GM20000 (cell line): ENCODE measurements around the gene NME7.

Experiments
- DNase-seq: peaks from one replicate; pipeline ENCODE4 v3.0.0; 2012; ENCODE audit warnings: low spot score
- CTCF ChIP-seq: IDR thresholded peaks from 2 replicates; pipeline ENCODE4 v1.5.1; 2012; ENCODE audit warnings: mild to moderate bottlenecking, control low read depth; ENCODE audit errors: extremely low read depth, missing control alignments

Gene NME7

GRCh38 chr1:169326956-169327268 lies 40.7 kb downstream of the NME7 start:
- no peak for TF ChIP-seq CTCF
- DNase-seq = peak; percentile 37

GRCh38 chr1:169326261-169326955 lies 41.2 kb downstream of the NME7 start:
- DNase-seq = no peak
- TF ChIP-seq CTCF = no peak

- TF ChIP-seq CTCF = no peak
- no peak for DNase-seq
These were observed 42.5 kb downstream of the NME7 start for GRCh38 chr1:169325117-169325516.

- no peak for DNase-seq
- TF ChIP-seq CTCF = no peak
These were observed 45.5 kb downstream of the NME7 start for GRCh38 chr1:169322138-169322537.

- TF ChIP-seq CTCF = no peak
- DNase-seq = no peak
These were observed 46.1 kb downstream of the NME7 start for GRCh38 chr1:169321539-169321938.

- no peak for DNase-seq
- TF ChIP-seq CTCF = no peak
These were observed 48.9 kb downstream of the NME7 start for GRCh38 chr1:169318536-169319244.

GRCh38 chr1:169316556-169316955 lies 51.0 kb downstream of the NME7 start:
- no peak for DNase-seq
- no peak for TF ChIP-seq CTCF
